ENCODE data around the gene PPARA. TPM values are rescaled to one million over a fixed set of nuclear protein-coding genes. Genes with fewer than 3 reads are reported as not detected.
A peak's percentile ranks its signal among the peaks of the same experiment; 100 is the strongest.

PPARA gene
- total and polyA plus RNA-seq, 2 donors (not counting 1 experiment from before 2014, with no cell fraction given) = 4.1 to 29.8 TPM

- Histone ChIP-seq H4K20me1 (ENCODE audit: control insufficient read depth, insufficient read depth, low read length, poor library complexity, severe bottlenecking) (no peaks in the 10 kb centered on the region), H3K27ac (ENCODE audit: low read length in 2 of 2) (peak overlapping the region in 1 of 2 donors; percentile 55), H3K36me3 (replicated peaks in 1 of 2; ENCODE audit: control extremely low read depth in 1 of 2, control insufficient read depth in 1 of 2, extremely low read depth in 1 of 2, insufficient read depth in 2 of 2, low read length in 1 of 2) (peaks cover 0 to 7% of the 10 kb centered on the region in 2 experiments), H2AFZ (ENCODE audit: insufficient read depth, low read depth, low read length, poor library complexity, severe bottlenecking) (no peak overlapping the region), H3K4me1 (ENCODE audit: control insufficient read depth in 2 of 2, insufficient read depth in 2 of 2, low read length in 2 of 2) (peaks cover 0 to 31% of the 10 kb centered on the region in 2 donors), H3K9ac (ENCODE audit: low read length) (no peak overlapping the region), H3K79me2 (ENCODE audit: control insufficient read depth, insufficient read depth, low read length) (no peaks in the 10 kb centered on the region), H3K4me2 (replicated peaks; ENCODE audit: low read depth, low read length, poor library complexity, severe bottlenecking) (no peak overlapping the region), H3K9me3 (ENCODE audit: control extremely low read depth in 1 of 3, control insufficient read depth in 2 of 3, insufficient read depth in 1 of 3, low read length in 2 of 3) (no peaks in the 10 kb centered on the region), H3K4me3 (ENCODE audit: control extremely low read depth in 1 of 5, extremely low read depth in 1 of 5, insufficient read depth in 1 of 5, low read depth in 2 of 5, low read length in 4 of 5) (no peak overlapping the region), H3K27me3 (replicated peaks in 1 of 4; ENCODE audit: control extremely low read depth in 1 of 4, control insufficient read depth in 3 of 4, insufficient read depth in 4 of 4, low read length in 3 of 4) (no peaks in the 10 kb centered on the region)
- ChIA-PET POLR2A (interaction anchor here (0.6 kb wide), 1 partner anchor 27 kb away, joined by 3 read pairs; no protein-coding TSS in a partner anchor), CTCF (interaction anchor here (1.0 to 1.2 kb wide), 2 partner anchors 14 to 35 kb away, joined by 3 read pairs; no protein-coding TSS in a partner anchor)
- Mint-ChIP-seq H3K4me3 (no peak overlapping the region), H3K27ac (peak overlapping the region; percentile 56), H3K27me3 (no peaks in the 10 kb centered on the region), H3K4me1 (peaks cover 17% of the 10 kb centered on the region), H3K9me3 (ENCODE audit: insufficient read depth) (no peaks in the 10 kb centered on the region)
- WGBS (ENCODE audit: insufficient coverage) = 80% methylated on average over 18 of the region's 19 CpGs
- TF ChIP-seq EZH2 (IDR thresholded peaks at IDR 0.05; ENCODE audit: borderline replicate concordance, insufficient read depth, low read depth, low read length, poor library complexity, severe bottlenecking) (no peak), CTCF (IDR thresholded peaks at IDR 0.05) (no peak)
- intact Hi-C loops (cut with micrococcal nuclease) = no loop called here
- peak; percentile 77 for ATAC-seq (ENCODE audit: low read depth)
- DNase-seq = peak; percentile 50
These were observed 130.8 kb downstream of the PPARA start for GRCh38 chr22:46280999-46281623.

Data from B cell (primary cell).